GM11168 (cell line): ENCODE measurements around the gene PODN.

Experiments used
- in situ Hi-C: fragments of 300-500 bp; cut with MboI; formaldehyde crosslinking; loops from one replicate; pipeline ENCODE4 v1.12.0; 2022; ENCODE audit warnings: low sequenced_read_pairs; ENCODE audit not compliant: unreplicated experiment

The PODN gene

GRCh38 chr1:53048960-53049573 lies 12.9 kb upstream of the PODN start:
- in situ Hi-C loops: no loop called here

- in situ Hi-C loops: no loop called here
Measured at GRCh38 chr1:53049574-53049967, 12.4 kb upstream of the PODN start.

GRCh38 chr1:53050310-53050709 lies 11.7 kb upstream of the PODN start:
- in situ Hi-C loops: no loop called here

GRCh38 chr1:53051676-53052075 lies 10.3 kb upstream of the PODN start:
- in situ Hi-C loops: no loop called here

- in situ Hi-C loops: no loop called here
Measured at GRCh38 chr1:53057127-53057526, 4.9 kb upstream of the PODN start.

- in situ Hi-C loops: no loop called here
Measured at GRCh38 chr1:53060579-53060978, 1.4 kb upstream of the PODN start.

- in situ Hi-C loops: no loop called here
Measured at GRCh38 chr1:53061123-53061858, 722 bp upstream of the PODN start.

GRCh38 chr1:53062708-53063591 lies 937 bp downstream of the PODN start:
- in situ Hi-C loops: no loop called here

GRCh38 chr1:53063744-53064515 lies 1.9 kb downstream of the PODN start:
- in situ Hi-C loops: no loop called here

- in situ Hi-C loops: no loop called here
Measured at GRCh38 chr1:53065391-53065790, 3.4 kb downstream of the PODN start.

GRCh38 chr1:53066488-53066887 lies 4.5 kb downstream of the PODN start:
- in situ Hi-C loops: no loop called here

GRCh38 chr1:53066891-53067738 lies 5.1 kb downstream of the PODN start:
- in situ Hi-C loops: no loop called here

GRCh38 chr1:53067886-53068285 lies 5.9 kb downstream of the PODN start:
- in situ Hi-C loops: no loop called here

- in situ Hi-C loops: no loop called here
Measured at GRCh38 chr1:53068314-53069099, 6.5 kb downstream of the PODN start.

- in situ Hi-C loops: no loop called here
Measured at GRCh38 chr1:53069265-53069662, 7.3 kb downstream of the PODN start.

- in situ Hi-C loops: no loop called here
Measured at GRCh38 chr1:53069663-53070327, 7.8 kb downstream of the PODN start.

GRCh38 chr1:53070621-53071020 lies 8.6 kb downstream of the PODN start:
- in situ Hi-C loops: no loop called here

GRCh38 chr1:53071167-53071865 lies 9.3 kb downstream of the PODN start:
- in situ Hi-C loops: no loop called here
